GM21717 (cell line): ENCODE results near the gene SENP5.
A peak's percentile ranks its signal among the peaks of the same experiment; 100 is the strongest.
"Not testable (repeated sequence)": the region's sequence is repeated elsewhere in the genome, so short reads cannot be mapped to it uniquely, and the experiment has no call there.

Source experiments
- ATAC-seq: cut with Tn5 transposase; IDR thresholded peaks from one replicate; pipeline ENCODE4 v1.9.1; 2021; ENCODE audit warnings: mild to moderate bottlenecking, moderate library complexity; ENCODE audit not compliant: unreplicated experiment

SENP5 gene

DNA sequence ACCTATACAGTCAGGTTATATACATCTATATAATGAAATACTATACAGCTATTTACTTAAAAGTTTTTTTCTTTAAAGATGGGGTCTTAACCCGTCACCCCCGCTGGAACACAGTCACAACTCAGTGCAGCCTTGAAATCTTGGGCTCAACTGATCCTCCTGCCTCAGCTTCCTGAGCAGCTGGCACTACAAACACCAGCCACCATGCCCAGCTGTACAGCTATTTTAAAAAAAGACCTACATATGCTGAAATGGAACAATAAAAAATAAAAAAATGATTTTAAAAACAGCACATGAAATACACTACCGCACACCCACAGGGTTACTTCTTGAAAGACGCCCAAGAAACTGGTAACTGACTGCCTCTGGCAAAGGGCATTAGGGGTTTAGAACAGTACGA, 70.9 kb downstream of the SENP5 start:
- no peak for ATAC-seq

- ATAC-seq: peak; percentile 37
These were observed 74.1 kb downstream of the SENP5 start for GRCh38 chr3:196941729-196942225.

- peak; percentile 91 for ATAC-seq
These were observed 74.7 kb downstream of the SENP5 start, which contains the start of gene NCBP2 for GRCh38 chr3:196942226-196942914. Gene NCBP2 (minus strand): TSS chr3:196942528. CDS start chr3:196942503, 25 bp downstream.

DNA sequence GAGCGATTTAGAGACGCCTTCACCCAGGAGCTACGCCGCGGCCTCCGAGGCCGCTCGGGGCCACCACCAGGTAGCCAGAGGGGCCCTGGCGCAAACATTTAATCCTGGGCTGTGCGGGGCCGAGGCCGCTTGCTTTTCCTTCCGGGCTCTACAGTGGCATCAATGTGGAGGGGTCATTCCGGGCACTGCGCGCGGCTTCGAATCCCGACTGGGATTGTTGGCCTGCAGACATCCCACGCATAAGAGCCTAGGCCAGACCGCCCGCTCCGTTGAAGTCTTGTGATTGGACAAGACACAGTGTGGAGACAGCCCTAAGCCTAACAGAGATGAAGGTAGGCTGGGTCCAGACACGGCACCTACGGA, 75.2 kb downstream of the SENP5 start:
- ATAC-seq: no peak

DNA sequence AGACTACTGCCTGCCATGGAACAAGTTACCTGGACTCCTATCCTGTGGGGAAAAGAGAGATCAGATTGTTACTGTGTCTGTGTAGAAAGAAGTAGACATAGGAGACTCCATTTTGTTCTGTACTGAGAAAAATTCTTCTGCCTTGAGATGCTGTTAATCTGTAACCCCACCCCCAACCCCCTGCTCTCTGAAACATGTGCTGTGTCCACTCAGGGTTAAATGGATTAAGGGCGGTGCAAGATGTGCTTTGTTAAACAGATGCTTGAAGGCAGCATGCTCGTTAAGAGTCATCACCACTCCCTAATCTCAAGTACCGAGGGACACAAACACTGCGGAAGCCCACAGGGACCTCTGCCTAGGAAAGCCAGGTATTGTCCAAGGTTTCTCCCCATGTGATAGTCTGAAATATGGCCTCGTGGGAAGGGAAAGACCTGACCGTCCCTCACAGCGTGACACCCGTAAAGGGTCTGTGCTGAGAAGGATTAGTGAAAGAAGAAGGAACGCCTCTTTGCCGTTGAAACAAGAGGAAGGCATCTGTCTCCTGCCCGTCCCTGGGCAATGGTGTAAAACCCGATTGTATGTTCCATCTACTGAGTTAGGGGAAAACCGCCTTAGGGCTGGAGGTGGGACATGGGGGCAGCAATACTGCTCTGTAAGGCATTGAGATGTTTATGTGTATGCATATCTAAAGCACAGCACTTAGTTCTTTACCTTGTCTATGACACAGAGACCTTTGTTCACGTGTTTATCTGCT, 76.5 kb downstream of the SENP5 start:
- not testable (repeated sequence) for ATAC-seq

GRCh38 chr3:196947136-196947859, 79.6 kb downstream of the SENP5 start:
- no peak for ATAC-seq

DNA sequence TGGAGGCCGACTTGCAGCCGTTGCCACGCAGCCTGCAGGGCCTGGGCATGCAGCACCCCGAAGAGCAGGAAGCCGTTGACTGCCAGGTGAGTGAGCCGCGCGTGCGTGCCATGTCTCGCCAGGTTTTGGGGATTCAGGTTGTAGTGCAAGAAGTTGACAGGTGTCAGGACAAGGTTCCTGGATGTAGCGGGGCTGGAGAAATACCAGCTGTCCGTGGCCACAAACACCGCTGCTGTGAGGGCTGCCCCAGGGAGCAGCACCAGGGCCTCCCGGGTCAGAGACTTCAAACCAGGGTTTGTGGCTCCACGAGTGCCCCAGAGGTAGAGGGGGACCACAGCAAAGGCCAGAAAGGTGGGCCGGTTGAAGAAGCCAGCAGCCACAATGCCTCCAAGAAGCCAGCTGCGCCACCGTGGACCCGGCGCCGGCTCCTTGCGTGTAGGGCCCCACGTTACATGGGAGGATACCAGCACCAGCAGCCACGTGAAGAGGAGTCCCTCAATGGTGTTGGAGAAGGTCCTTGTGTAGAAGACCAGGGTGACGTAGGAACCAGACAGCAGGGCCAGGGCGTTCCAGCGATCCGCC, 80.2 kb downstream of the SENP5 start:
- ATAC-seq: no peak

GRCh38 chr3:196948442-196949284, 80.9 kb downstream of the SENP5 start:
- ATAC-seq: no peak

DNA sequence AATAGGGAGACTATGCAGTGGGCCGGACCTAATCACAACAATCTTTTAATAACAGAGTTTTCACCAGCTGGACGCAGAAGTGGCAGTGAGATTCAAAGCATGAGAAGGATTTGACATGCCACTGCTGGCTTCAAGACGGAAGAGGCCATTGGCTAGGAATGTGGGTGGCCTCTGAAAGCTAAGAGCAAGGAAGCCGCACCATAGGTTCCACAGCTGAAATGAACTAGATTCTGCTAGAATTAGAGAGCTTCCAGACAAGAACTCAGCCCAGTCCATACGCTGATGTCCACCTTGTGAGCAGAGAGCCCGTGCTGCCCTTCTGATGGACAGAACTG, 81.5 kb downstream of the SENP5 start:
- ATAC-seq: no peak

DNA sequence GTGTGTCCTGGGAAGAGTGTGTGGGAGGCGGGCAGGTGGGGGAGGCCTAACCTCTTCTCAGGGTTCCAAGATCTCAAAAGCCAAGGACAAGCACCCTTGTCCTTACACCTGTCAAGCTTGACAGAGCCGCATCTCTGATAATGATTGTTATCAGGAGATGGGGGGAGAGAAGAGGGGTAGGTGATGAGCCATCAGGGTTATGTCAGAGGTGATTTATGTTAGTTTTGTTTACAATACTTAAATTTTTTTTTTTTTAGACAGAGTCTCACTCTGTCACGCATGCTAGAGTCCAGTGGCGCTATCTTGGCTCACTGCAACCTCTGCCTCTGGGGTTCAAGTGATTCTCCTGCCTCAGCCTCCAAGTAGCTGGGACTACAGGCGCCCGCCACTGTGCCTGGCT, 82.0 kb downstream of the SENP5 start:
- no peak for ATAC-seq

DNA sequence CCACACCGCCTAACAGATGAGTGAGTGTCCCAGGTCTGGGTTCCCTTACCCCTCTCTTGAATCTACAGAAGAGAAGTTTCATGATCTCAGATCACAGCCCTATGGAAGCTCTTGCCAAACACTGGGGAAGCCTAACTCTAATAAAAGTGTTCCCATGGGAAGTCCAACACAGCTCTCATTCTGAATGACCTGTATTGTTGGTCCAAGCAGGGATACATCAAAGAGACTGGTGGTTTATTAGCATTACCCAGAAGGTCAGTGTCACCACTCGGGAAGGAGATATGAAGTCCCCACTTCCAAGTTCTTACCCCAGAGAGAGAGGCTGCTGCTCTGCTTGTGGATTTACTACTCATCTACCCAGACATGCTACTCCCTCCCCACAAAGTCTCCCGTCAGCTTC, 83.7 kb downstream of the SENP5 start:
- ATAC-seq: no peak

GRCh38 chr3:196954832-196955231, 87.1 kb downstream of the SENP5 start:
- no peak for ATAC-seq

- no peak for ATAC-seq
These were observed 94.6 kb downstream of the SENP5 start for GRCh38 chr3:196962108-196962929.

GRCh38 chr3:196962930-196963630, 95.4 kb downstream of the SENP5 start:
- ATAC-seq: no peak

DNA sequence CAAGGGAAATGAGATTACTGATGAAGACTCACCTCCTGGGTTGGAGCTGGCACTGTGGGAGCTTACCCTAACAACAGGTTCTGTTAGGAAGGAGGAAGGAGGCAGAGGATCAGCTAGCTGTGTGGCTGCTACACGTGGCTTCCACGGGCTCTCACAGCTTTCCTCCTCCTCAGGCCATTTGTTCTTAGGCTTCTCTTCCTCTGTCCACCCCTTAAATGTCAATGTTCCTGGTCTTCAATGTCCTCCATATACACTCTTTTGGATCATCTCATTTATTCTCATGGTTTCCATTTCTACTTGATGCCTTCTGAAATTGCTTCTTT, 95.9 kb downstream of the SENP5 start:
- no peak for ATAC-seq

DNA sequence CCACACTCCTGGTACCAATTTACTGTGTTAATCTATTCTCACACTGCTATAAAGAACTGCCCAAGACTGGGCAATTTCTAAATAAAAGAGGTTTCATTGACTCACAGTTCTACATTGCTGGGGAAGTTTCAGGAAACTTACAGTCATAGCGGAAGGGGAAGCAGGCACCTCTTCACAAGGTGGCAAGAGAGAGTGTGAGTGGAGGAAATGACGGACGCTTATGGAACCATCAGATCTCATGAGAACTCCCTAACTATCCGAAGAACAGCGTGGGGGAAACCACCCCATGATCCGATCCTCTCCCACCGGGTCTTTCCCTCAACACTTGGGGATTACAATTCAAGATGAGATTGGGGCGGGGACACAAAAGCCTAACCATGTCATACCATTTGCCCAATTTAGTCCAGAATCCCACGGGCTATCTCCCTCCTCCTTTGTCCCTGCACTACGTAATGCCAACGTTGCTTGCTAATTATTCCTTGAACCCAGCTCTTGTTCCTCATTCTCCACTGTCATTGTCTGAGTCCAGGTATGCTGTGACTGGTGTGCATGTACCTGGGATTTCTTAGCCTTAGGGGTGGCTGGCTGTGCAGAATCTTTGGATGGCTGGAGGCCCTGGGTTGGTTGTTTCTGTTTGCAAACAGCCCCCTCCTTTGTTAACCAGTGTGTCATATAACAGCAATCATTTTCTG, 97.5 kb downstream of the SENP5 start:
- no peak for ATAC-seq

DNA sequence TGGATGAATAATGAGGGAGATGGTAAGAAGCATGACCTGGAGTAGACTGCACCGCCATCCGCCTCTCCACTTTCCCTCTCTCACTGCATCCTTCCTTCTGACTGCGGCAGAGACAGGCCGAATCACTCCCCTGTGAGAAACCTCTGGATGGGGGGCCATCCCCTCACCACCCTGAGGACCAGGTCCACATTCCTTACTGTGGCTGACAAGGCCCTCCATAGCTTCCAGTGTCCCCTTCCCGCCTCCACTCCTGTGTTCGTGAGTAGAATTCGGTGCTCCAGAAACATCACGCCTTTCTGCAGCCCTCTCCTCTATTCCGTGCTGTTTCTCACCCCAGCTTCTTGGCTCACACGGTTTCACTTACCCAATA, 98.1 kb downstream of the SENP5 start:
- no peak for ATAC-seq

- ATAC-seq: no peak
These were observed 99.0 kb downstream of the SENP5 start for GRCh38 chr3:196966526-196967401.
